Measurements from ENCODE around the gene MS4A15. TPM values are rescaled to one million over a fixed set of nuclear protein-coding genes. Genes with fewer than 3 reads are reported as not detected.
"Not testable (repeated sequence)": the region's sequence is repeated elsewhere in the genome, so short reads cannot be mapped to it uniquely, and the experiment has no call there.

Gene MS4A15
- polyA plus RNA-seq, 3 donors, result not detected

DNA sequence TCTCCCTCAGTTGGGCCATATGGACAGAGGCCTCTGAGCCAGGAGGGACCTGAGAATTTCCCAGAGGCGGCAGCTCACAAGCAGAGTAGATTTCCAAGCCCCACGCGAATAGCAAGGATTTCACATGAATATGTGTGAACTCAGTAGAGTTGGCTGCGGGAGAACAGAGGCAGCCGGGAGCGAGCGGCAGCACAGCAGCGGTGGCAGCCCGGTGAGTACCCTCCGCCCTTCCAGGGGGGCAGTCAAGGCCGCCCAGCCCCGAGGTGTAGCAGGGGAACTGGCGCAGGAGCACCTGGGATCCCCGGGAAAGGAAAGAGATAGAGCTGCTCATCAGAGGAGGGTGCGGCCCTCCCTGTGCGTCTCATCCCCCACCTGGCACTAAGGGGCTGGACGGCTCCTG is 8.4 kb upstream of the MS4A15 start:
- DNase-seq (ENCODE audit: extremely low read depth in 1 of 11, low read depth in 9 of 11, low spot score in 4 of 11), result no peak

DNA sequence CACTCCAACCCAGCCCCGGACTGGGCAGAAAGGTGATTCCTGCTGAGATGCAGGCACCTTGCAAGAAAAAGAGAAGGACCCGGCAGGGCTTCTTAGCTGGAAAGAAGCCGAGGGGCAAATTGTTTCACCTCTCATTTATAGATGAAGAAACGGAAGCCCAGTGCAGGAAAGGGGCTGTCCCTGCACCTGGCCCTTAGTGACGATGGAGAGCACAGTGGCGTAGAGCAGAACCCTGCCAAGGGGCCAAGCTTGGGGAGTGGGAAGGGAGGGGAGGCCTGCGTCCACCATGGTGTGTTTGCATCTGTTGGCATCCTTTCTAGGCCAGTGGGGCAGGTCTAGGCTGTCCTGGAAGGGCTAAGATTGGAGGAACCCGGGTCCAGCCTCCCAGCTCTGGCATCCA is 7.8 kb upstream of the MS4A15 start:
- no peak for DNase-seq (ENCODE audit: extremely low read depth in 1 of 11, low read depth in 9 of 11, low spot score in 4 of 11)

DNA sequence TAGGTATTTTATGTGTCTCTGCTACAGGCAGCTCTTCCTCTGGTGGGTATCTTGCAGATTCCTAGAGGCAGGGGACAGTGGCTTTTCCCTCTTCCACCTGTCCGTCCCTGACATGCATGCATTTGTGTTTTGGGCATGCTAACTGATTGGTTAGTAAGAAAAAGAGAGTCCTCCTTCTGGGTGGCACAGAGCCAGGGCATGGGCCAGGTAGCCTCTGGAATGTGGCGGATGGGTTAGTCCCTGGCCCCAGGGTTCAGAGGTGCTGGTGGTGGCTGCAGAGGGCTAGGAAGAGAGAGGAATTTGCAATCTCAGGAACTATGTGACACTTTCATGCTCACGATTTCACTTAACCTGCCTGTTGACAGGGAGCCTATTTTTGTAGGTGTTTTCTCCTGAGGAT is 5.8 kb upstream of the MS4A15 start:
- no peak for DNase-seq (ENCODE audit: extremely low read depth in 1 of 11, low read depth in 9 of 11, low spot score in 4 of 11)

DNA sequence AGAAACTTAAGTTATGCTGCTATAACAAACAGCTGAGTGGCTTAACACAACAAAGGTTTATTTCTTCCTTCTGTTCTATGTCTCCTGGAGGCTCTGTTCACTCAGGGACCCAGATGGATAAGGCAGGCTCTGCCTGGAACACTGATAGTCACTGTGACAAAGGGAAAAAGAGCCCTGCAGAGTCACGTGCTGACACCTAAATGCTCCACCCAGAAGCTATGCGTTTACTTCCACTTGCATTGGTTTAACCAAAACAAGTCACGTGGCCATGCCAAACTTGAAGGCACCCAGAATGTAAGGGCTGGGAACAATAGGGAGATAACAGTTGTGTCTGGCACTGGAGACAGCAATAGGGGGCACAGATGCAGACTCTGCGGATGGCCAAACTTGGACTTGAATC is 3.4 kb upstream of the MS4A15 start:
- DNase-seq (ENCODE audit: extremely low read depth in 1 of 11, low read depth in 9 of 11, low spot score in 4 of 11), result no peak

DNA sequence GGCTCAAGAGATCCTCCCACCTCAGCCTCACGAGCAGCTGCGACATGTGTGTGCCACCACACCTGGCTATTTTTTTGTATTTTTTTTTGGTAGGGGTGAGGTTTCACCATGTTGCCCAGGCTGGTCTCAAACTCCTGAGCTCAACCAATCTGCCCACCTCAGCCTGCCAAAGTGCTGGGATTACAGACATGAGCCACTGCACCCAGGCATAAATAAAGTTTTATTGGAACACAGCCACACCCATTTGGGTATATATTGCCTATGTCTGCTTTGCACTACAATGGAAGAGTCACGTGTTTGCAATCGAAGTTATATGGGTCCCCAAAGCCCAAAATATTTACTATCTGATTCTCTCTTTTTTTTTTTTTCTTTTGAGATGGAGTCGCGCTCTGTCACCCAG is 1.8 kb upstream of the MS4A15 start:
- no peak for DNase-seq (ENCODE audit: extremely low read depth in 1 of 11, low read depth in 9 of 11, low spot score in 4 of 11)

DNA sequence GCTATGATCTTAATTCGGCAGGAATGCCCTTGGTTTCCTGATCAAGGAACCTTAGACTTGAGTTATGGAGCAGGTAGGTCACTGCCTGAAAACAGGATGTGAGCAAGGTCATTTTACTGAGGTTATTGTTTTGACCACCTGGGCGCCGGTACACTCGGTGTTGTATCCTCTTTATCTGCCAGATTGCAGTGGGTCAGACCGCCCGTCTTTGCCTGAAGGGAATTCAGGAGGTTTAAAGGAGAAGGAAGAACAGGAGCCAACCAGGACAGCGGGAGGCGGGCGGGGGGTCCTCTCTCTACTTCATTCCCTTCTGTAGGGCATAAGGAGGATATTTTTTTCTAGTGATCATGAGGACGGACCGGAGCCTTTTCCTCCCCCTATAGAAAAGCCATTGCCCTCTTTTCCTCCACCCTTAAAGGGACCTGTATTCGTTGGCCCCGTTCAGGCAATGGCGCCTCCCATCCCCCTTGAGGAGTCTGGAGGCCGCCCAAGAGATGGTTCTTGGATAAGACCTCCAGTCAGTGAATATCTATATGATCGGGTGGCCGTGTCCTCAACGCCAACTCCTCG is 649 bp downstream of the MS4A15 start:
- no peak for DNase-seq (ENCODE audit: extremely low read depth in 1 of 11, low read depth in 9 of 11, low spot score in 4 of 11)

DNA sequence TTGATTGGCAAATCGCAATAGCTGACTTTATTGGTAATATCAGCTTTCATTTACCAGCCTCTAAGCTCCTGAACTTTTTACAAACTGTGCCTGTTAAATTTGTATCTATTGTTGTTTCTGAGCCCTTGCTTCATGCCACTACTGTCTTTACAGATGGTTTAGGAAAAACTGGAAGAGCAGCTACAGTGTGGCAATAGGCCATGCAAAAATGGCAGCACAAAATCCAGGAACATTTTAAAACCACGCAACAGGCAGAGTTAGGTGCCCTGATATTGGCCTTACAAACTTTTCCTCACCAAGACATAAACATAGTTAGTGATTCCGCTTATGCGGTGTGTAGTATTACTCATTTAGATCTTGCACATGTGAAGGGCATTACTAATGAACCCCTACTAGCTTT is 2.0 kb downstream of the MS4A15 start:
- not testable (repeated sequence) for DNase-seq (ENCODE audit: extremely low read depth in 1 of 11, low read depth in 9 of 11, low spot score in 4 of 11)

DNA sequence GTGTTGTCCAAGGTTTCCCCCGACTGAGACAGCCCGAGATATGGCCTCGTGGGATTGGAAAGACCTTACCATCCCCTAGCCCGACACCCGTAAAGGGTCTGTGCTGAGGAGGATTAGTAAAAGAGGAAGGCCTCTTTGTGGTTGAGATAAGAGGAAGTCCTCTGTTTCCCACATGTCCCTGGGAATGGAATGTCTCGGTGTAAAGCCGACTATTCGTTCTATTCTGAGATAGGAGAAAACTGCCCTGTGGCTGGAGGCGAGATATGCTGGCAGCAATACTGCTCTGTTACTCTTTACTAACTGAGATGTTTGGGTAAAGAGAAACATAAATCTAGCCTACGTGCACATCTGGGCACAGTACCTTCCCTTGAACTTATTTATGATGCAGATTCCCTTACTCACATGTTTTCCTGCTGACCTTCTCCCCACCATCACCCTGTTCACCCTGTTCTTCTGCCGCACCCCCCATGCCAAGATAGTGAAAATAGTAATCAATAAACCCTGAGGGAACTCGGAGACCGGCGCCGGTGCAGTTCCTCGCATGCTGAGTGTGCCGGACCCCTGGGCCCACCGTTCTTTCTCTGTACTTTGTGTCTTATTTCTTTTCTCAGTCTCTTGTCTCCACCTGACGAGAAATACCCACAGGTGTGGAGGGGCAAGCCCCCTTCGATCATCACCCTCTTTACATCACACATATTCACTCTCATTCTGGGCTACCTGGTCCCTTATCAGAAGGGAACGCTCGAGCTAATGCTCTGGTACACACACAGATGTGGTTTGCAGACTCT is 3.0 kb downstream of the MS4A15 start:
- not testable (repeated sequence) for DNase-seq (ENCODE audit: extremely low read depth in 1 of 11, low read depth in 9 of 11, low spot score in 4 of 11)

DNA sequence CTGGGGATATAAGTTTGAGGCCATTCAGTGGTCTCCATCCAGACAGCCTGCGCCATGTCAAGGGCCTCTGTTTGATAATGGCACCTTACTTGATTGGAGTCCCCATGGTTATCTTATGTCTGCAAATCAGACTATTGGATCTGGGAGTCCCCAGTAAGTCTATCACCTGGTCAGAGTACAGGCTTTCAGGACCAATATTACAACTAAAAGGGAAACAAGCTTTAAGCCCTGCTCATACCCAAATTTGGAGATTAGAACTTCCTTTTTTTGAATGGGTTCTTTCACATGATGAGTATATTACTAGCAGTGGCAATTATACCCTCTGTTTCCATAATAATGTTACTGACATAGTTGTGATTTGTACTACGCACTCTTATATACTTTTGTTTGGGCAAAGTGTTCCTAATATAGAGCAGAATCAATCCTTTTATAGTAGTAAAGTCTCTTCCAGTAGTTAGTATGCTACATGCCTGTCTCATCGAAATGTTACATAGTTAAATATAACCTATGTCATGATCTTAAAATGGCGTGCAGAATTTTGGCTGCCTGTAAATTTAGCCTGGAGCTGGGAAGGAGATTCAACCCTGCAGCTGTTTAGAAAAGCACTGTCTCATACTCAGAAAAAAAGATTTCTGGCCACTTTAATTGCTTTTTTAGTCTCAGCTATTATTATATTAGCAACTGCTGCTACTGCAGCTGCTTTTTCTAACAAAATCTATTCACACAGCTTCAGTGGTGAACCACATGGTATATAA is 4.9 kb downstream of the MS4A15 start:
- no peak for DNase-seq (ENCODE audit: extremely low read depth in 1 of 11, low read depth in 9 of 11, low spot score in 4 of 11)

DNA sequence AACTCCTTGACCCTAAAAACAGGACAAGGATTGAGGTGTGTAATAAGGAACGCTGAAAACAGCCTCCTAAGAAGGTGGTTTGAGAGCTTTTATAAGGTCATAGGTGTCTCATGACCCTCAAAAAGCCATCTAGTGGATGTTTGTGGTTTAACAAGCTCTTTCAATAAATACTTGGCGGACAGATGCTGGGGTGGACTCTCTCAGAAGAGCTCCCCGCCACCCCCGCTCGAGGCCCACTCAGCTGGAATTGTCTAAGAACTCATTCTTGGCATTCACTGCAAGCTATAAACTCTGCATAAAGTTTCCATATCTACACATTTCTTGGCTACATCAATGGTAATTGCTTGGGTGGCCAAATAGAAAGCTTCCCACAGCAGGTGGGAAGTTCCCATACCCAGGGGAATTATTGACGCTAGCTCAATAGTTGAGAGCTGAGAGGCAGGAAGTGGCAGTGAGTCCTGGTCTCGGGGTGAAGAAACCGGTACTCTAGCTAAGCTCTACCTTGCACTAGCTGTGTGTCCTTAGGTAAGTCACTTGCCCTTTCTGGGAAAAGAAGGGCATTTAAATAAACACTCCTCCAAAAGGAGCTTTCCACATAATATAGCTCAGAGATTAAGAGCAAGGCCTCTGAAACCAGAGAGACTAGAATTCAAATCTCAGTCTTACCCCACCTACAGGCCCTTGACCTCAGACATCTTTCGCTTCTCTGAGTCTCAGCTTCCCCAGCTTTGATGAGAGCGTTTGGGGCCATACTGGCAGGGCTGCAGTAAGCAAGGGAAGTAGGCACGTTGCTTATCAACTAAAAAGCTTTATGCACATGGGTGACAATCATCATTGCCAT is 6.4 kb downstream of the MS4A15 start:
- no peak for DNase-seq (ENCODE audit: extremely low read depth in 1 of 11, low read depth in 9 of 11, low spot score in 4 of 11)

DNA sequence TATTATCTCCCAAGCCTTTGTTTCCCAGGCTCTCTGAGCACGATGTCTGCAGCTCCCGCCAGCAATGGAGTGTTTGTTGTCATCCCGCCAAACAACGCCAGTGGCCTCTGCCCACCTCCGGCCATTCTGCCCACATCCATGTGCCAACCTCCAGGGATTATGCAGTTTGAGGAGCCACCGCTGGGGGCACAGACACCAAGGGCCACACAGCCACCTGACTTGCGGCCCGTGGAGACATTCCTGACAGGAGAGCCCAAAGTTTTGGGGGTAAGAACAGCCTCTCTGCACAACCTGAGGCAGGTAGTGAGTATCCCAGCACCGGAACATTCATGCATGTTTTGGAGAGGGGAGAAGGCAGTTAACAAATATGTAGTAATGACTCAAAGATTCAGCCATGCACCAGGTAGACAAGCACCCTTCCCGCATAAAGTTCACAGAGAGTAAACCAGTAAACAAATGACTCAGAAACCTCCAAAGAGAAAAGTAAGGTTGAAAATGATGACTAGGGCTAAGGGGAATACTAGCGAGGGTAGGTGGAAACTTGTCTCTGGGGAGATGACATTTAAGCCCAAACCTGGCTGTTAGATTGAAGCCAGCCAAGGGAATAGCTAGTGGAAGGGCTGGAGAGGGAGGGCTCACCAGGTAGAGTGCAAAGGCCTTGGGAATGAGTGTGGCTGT is 7.2 kb downstream of the MS4A15 start:
- no peak for DNase-seq (ENCODE audit: extremely low read depth in 1 of 11, low read depth in 9 of 11, low spot score in 4 of 11)

DNA sequence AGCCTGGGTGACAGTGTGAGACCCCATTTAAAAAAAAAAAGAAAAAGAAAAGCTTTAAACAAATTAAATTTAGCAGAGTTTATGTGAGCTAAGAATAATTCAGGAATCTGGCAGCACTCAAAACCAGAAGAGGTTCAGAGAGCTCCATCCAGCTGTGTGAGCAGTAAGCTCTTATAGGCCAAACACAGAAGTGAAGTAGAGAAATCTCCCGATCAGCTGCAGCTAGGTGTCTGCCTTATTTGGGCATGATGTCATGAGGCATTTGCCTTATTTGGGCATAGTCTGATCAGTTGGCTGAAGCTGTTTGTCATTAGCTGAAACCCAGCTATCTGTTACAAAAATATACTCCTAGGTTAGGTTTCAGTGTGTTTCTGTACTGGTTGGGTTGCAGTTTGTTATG is 8.2 kb downstream of the MS4A15 start:
- no peak for DNase-seq (ENCODE audit: extremely low read depth in 1 of 11, low read depth in 9 of 11, low spot score in 4 of 11)

DNA sequence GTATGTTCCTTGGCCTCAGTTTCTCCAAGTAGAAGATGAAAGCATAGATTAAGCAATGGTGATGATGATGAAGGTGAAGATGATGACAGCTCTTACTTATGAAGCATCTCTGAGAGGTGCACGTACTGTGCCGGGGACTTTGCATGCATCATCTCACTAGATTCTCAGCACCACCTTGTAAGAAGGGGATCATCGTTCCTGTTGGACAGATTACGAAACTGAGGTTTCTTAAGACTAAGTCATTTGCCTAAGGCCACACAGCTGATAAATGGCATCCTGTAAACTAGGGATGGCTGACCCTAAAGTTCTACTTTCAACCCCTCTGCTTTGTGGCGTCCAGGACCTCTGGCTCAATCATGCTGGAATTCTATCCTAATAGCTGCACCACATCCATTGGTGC is 8.7 kb downstream of the MS4A15 start:
- DNase-seq (ENCODE audit: extremely low read depth in 1 of 11, low read depth in 9 of 11, low spot score in 4 of 11), result no peak

DNA sequence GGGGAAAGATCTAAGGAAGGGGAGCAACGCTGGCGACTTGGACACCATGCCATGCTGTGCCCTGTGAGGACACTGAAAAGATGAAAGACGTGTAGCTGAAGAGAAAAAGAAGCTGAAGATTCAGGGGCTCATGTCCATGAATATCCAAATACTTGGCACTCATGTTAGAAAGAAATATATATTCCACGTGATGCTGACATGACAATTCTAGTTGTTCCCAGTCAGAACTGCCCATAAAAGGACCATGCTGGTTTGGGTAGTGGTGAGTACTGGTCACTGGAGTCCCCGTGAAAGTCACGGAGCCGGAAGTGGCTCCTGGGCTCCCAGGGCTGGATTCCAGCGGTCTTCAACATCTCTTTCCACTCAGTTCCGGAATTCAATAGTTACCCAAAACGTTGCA is 9.9 kb downstream of the MS4A15 start:
- no peak for DNase-seq (ENCODE audit: extremely low read depth in 1 of 11, low read depth in 9 of 11, low spot score in 4 of 11)

DNA sequence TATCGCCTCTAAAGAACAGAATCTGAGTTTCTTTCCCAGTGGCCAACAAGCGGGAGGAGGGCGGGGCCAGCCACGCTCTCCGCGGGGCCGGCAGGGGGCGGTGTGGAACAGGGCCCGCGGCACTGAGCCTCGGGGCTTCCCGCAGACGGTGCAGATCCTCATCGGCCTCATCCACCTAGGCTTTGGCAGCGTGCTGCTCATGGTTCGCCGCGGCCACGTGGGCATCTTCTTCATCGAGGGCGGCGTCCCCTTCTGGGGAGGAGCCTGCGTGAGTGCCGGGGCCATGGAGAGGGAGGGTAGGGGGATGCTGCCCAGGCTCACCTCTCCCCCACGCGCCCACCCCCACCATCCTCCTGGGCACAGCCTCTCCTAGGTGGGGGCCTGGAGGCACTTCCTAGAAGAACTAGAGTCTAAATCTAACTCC is 10.7 kb downstream of the MS4A15 start:
- no peak for DNase-seq (ENCODE audit: extremely low read depth in 1 of 11, low read depth in 9 of 11, low spot score in 4 of 11)

DNA sequence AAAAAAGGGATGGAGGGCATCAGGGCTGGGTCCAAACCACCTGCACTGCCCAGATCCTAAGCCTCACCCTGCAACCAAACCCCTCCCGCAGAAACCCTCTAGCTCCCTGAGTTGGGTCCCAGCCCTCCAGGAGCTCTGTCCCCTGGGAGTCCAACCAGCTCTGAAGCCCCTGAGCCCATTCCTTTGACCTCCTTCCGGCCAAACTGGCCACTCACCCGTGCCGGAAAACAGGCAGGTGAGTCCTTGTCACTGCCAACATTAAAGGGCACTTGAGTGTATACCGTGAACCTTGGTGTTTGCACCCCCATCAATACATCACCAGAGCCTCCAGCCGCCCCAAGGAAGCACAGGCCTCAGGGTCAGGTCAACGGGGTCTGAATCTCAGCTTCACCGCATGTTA is 11.5 kb downstream of the MS4A15 start:
- no peak for DNase-seq (ENCODE audit: extremely low read depth in 1 of 11, low read depth in 9 of 11, low spot score in 4 of 11)

DNA sequence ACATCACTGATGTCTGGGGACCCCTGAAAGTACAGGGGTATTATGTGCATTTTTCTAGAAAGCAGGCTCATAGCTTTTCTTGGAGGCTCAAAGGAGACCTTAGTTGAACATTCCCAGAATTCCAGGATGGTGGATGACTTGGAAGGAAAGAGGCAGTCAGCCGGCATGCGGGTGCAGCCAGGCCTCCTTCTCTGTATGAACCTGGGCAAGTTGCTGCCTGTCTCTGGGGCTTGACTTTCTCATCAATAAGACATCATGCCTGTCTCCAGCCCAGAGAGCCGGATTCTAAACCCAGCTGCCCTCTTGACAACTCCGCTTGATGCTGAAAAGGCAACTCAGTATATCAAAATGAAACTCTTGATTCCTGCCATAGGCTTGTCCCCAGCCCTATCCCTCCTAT is 12.6 kb downstream of the MS4A15 start:
- DNase-seq (ENCODE audit: extremely low read depth in 1 of 11, low read depth in 9 of 11, low spot score in 4 of 11), result no peak

DNA sequence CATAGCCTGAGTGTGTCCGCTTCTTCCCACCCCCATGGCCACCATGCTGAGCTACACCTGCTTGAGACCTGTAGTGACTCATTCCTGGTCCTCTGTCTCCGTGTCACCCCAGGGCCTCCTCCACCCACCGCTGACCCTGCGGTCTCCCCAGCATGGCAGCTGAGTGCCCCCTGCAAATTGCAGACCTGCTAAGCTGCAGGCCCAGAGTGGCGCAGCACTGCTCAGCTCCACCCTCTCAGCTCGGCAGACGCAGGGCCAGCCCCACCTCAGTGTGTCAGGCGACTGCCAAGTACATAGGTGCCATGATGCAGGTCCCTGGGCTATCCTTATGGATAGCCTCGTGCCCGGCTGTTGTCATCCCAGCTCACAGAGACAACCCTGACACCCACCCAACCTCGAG is 13.1 kb downstream of the MS4A15 start:
- DNase-seq (ENCODE audit: extremely low read depth in 1 of 11, low read depth in 9 of 11, low spot score in 4 of 11), result no peak

DNA sequence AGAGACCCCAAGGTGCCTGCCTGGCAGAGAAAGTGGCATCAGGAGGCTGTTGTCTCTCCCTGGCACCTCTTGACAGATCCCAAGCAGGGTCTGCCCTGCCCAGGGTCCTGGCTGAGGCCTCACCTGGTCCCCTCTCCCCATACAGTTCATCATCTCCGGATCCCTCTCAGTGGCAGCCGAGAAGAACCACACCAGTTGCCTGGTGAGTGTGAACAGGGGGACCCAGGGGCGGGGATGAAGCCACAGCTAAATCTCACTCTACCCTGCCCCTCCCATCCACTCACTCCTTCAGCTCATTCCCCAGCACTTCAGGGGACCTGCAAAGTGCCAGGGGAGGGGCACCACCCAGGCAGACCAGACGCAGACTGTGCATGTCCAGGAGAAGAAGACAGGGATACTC is 14.5 kb downstream of the MS4A15 start:
- no peak for DNase-seq (ENCODE audit: extremely low read depth in 1 of 11, low read depth in 9 of 11, low spot score in 4 of 11)
